ENCODE data around the gene PRMT7. TPM values are rescaled to one million over a fixed set of nuclear protein-coding genes. Genes with fewer than 3 reads are reported as not detected.

Gene PRMT7
- polyA plus RNA-seq, 1 donor from 2014 or later = 203 TPM

DNA sequence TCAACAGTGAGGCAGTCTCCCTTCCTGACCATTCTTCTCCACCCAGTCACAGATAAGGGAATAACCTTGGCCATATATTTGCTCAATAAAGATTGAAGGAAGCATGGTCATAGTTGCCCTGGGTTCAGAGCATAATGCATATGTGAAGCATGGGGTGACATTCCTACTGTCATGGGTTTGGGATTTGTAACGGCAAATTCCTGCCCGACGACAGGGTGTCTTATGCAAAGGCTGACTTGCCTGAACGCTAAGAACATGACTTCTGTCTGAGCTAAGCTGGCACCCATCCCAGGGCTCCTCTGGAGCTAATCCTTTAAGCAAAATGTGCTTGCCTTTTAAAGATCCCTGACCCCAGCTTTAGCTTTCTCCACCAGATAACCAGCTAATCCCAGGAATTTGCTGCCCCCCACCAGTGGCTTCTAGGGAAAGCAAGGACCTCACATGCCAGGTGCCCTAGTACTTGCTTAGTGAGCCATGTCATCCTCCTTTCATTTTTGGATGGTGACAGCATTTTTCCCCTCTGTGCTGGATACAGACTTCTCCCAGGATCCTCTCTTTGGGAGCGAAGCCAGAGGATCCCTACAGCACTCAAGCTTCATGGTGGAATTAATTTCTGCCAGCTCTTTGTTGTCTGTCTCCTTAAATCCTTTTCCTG, 11.8 kb upstream of the PRMT7 start (continued):
- no peak for TF ChIP-seq SMC3 (conservative IDR thresholded peaks at IDR 0.05; ENCODE audit: poor library complexity)

- Histone ChIP-seq H3K36me3 (ENCODE audit: insufficient read depth, low read length) (no peaks in the 10 kb centered on the region), H3K79me2 (replicated peaks; ENCODE audit: insufficient read depth, low read length) (no peaks in the 10 kb centered on the region), H3K9me2 (ENCODE audit: insufficient read depth, low read length) (no peaks in the 10 kb centered on the region), H3K4me3 (ENCODE audit: low read length) (no peak overlapping the region), H3F3A (ENCODE audit: insufficient read depth, low read length, poor library complexity, severe bottlenecking) (no peaks in the 10 kb centered on the region), H2AFZ (ENCODE audit: low read depth, low read length) (no peak overlapping the region), H3K27ac (ENCODE audit: low read length) (no peak overlapping the region), H3K9me3 (ENCODE audit: low read length) (no peaks in the 10 kb centered on the region), H3K4me2 (ENCODE audit: low read length) (no peak overlapping the region), H3K27me3 (ENCODE audit: insufficient read depth, low read depth, low read length) (no peaks in the 10 kb centered on the region), H4K20me1 (ENCODE audit: insufficient read depth) (no peaks in the 10 kb centered on the region), H3K9ac (ENCODE audit: low read length) (no peak overlapping the region)
- TF ChIP-seq POLR2AphosphoS5 (IDR thresholded peaks at IDR 0.05) (no peak), SMC3 (conservative IDR thresholded peaks at IDR 0.05; ENCODE audit: poor library complexity) (no peak)
These were observed 11.0 kb upstream of the PRMT7 start for GRCh38 chr16:68299571-68300453.

DNA sequence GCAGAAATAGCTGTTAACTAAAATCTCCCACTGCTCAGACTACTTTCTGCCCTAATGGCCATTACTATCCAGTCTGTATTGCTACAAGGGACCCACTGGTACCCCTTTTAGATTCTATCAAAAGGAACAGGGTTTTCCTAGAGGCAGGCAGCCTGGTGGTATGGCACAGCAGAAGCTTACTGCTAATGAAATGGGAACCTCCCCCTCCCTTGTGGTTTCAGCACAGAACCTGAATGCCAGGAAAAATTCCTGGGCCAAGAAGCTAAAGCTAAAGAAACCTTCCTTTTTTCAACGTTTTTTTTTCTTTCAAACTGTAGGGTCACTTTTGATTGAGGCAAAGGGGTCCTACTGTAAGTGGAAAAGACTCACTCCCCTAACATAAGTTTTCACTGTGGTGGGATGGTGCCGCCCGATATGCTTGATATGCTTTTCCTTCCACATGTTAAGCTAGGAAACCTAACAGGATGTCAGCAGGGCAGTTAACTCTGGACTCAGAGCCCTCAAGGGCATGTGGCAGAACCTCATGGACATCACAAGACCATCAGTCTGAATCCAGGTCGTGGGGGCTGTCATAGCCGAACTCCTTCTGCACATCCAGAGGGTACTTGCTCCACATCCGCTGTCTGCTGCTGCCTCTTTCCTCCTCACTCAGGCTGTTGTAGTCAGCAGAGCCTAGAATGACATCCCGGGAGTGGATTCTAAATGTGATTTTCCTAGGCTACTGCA, 9.9 kb upstream of the PRMT7 start:
- Histone ChIP-seq H3K4me2 (ENCODE audit: low read length) (no peak overlapping the region), H4K20me1 (ENCODE audit: insufficient read depth) (no peaks in the 10 kb centered on the region), H3K9me3 (ENCODE audit: low read length) (no peaks in the 10 kb centered on the region), H3K4me3 (ENCODE audit: low read length) (no peak overlapping the region), H2AFZ (ENCODE audit: low read depth, low read length) (no peak overlapping the region), H3K9ac (ENCODE audit: low read length) (no peak overlapping the region), H3K27me3 (ENCODE audit: insufficient read depth, low read depth, low read length) (no peaks in the 10 kb centered on the region), H3F3A (ENCODE audit: insufficient read depth, low read length, poor library complexity, severe bottlenecking) (no peaks in the 10 kb centered on the region), H3K27ac (ENCODE audit: low read length) (no peak overlapping the region), H3K79me2 (replicated peaks; ENCODE audit: insufficient read depth, low read length) (no peaks in the 10 kb centered on the region), H3K36me3 (ENCODE audit: insufficient read depth, low read length) (no peaks in the 10 kb centered on the region), H3K9me2 (ENCODE audit: insufficient read depth, low read length) (no peaks in the 10 kb centered on the region)
- TF ChIP-seq EZH2 (IDR thresholded peaks at IDR 0.05; ENCODE audit: borderline replicate concordance, insufficient read depth, low read length, poor library complexity, severe bottlenecking) (no peak), POLR2AphosphoS5 (IDR thresholded peaks at IDR 0.05) (no peak), EP300 (conservative IDR thresholded peaks at IDR 0.05; ENCODE audit: poor library complexity, severe bottlenecking) (no peak), MXI1 (conservative IDR thresholded peaks at IDR 0.05; ENCODE audit: poor library complexity, severe bottlenecking) (no peak), RAD21 (conservative IDR thresholded peaks at IDR 0.05) (no peak), REST (IDR thresholded peaks at IDR 0.05; ENCODE audit: borderline replicate concordance) (no peak), TAF1 (IDR thresholded peaks at IDR 0.05; ENCODE audit: low read depth) (no peak), SMC3 (conservative IDR thresholded peaks at IDR 0.05; ENCODE audit: poor library complexity) (no peak)
- TF ChIP-seq, protein P1, sequence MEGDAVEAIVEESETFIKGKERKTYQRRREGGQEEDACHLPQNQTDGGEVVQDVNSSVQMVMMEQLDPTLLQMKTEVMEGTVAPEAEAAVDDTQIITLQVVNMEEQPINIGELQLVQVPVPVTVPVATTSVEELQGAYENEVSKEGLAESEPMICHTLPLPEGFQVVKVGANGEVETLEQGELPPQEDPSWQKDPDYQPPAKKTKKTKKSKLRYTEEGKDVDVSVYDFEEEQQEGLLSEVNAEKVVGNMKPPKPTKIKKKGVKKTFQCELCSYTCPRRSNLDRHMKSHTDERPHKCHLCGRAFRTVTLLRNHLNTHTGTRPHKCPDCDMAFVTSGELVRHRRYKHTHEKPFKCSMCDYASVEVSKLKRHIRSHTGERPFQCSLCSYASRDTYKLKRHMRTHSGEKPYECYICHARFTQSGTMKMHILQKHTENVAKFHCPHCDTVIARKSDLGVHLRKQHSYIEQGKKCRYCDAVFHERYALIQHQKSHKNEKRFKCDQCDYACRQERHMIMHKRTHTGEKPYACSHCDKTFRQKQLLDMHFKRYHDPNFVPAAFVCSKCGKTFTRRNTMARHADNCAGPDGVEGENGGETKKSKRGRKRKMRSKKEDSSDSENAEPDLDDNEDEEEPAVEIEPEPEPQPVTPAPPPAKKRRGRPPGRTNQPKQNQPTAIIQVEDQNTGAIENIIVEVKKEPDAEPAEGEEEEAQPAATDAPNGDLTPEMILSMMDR (IDR thresholded peaks at IDR 0.05; ENCODE audit: poor library complexity, severe bottlenecking) = no peak
